ENCODE measurements around the gene CASS4. TPM values are rescaled to one million over a fixed set of nuclear protein-coding genes. Genes with fewer than 3 reads are reported as not detected.

CASS4 gene
- total RNA-seq, 1 experiment from 2014 or later, result not detected

DNA sequence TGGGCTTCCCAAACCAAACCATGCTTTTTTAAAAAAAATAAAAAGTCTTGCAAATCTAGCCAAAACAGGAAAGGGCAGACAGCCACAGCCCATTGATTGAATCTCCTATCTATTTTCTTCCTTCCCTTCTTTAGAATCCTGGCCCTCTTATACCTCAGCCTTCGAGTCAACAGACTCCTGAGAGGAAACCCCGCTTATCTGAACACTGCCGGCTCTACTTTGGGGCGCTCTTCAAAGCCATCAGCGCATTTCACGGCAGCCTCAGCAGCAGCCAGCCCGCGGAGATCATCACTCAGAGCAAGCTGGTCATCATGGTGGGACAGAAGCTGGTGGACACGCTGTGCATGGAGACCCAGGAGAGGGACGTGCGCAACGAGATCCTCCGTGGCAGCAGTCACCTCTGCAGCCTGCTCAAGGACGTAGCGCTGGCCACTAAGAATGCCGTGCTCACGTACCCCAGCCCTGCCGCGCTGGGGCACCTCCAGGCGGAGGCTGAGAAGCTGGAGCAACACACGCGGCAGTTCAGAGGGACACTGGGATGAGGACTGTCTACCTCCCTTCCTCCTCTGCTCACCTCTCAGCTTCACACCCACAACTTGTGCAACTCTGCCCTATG is 46.3 kb downstream of the CASS4 start:
- DNase-seq, result no peak
- Histone ChIP-seq H3K4me3 (ENCODE audit: insufficient read depth, low read depth, low read length) (no peak overlapping the region), H3K27me3 (ENCODE audit: control insufficient read depth, insufficient read depth, low read length) (no peaks in the 10 kb centered on the region), H3K36me3 (replicated peaks; ENCODE audit: control insufficient read depth, insufficient read depth, low read length) (no peaks in the 10 kb centered on the region)

DNA sequence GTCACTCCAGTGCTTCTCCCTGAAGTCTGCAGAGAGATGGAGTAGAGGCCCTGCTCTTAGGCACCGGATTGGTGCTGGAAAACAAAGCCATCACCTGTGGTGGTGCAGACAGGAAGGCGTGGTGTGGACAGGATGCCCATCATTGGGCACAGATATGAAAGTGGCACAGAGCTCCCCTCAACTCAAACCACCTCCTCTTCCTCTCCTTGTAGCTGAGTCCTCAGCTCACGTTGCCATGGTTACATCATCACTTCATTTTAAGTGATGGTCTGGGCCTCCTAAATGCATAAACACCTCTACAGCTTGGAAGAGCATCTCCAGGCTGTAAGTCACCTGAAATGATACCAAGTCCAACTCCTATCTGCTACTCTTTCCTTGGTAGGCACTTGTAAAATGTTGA is 48.4 kb downstream of the CASS4 start:
- DNase-seq, result no peak
- Histone ChIP-seq H3K27me3 (ENCODE audit: control insufficient read depth, insufficient read depth, low read length) (no peaks in the 10 kb centered on the region), H3K4me3 (ENCODE audit: insufficient read depth, low read depth, low read length) (no peak overlapping the region), H3K36me3 (replicated peaks; ENCODE audit: control insufficient read depth, insufficient read depth, low read length) (no peaks in the 10 kb centered on the region)

DNA sequence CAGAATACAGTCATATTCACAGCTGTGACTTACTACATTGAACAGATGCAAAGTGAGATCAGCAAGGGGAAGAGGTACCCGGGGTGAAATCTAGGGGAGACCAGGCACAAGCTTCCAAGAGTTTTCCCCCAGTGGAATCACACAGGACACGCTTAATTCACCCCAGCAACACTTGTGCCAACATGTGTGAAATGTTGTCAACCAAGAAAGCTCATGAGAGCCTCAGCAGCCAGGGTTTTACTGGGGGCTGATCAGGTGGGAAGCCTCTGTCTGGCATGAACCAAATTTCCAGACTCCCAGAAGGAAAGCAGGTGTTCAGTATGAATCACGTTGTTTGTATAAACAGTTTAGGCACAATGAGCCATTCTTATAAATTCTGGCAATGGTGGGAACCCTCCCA is 49.5 kb downstream of the CASS4 start:
- H3K36me3 ChIP-seq (replicated peaks; ENCODE audit: control insufficient read depth, insufficient read depth, low read length), result no peaks in the 10 kb centered on the region
- DNase-seq, result no peak
- H3K4me3 ChIP-seq (ENCODE audit: insufficient read depth, low read depth, low read length), result no peak overlapping the region
- H3K27me3 ChIP-seq (ENCODE audit: control insufficient read depth, insufficient read depth, low read length), result no peaks in the 10 kb centered on the region

DNA sequence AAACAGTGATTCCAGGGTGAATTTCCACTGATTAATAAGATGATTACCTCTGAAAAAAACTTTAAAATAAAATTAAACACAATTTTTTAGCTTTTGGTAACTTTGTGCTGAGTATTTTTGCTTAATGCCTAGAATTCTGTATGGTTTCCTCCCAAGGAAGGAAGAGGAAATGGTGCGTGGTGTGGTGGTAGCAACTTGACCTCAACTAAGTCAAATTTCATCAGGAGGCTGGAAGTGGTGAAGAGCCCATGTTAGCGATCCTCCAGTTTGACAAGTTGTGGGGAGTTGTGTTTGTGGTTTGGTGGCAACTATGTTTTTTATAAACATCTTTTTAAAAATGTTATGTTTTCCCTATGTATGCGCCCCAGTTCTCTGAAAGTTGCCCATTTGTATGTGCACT is 51.4 kb downstream of the CASS4 start:
- DNase-seq, result no peak
- Histone ChIP-seq H3K27me3 (ENCODE audit: control insufficient read depth, insufficient read depth, low read length) (no peaks in the 10 kb centered on the region), H3K36me3 (replicated peaks; ENCODE audit: control insufficient read depth, insufficient read depth, low read length) (no peaks in the 10 kb centered on the region), H3K4me3 (ENCODE audit: insufficient read depth, low read depth, low read length) (no peak overlapping the region)

GRCh38 chr20:56465997-56466396 is 53.9 kb downstream of the CASS4 start:
- Histone ChIP-seq H3K27me3 (ENCODE audit: control insufficient read depth, insufficient read depth, low read length) (no peaks in the 10 kb centered on the region), H3K4me3 (ENCODE audit: insufficient read depth, low read depth, low read length) (no peak overlapping the region), H3K36me3 (replicated peaks; ENCODE audit: control insufficient read depth, insufficient read depth, low read length) (no peaks in the 10 kb centered on the region)
- DNase-seq, result no peak

- H3K27me3 ChIP-seq (ENCODE audit: control insufficient read depth, insufficient read depth, low read length), result no peaks in the 10 kb centered on the region
- no peak for DNase-seq
- peak overlapping the region; percentile 77 for H3K4me3 ChIP-seq (ENCODE audit: insufficient read depth, low read depth, low read length)
- no peaks in the 10 kb centered on the region for H3K36me3 ChIP-seq (replicated peaks; ENCODE audit: control insufficient read depth, insufficient read depth, low read length)
These were observed 55.9 kb downstream of the CASS4 start for GRCh38 chr20:56467968-56468315.

DNA sequence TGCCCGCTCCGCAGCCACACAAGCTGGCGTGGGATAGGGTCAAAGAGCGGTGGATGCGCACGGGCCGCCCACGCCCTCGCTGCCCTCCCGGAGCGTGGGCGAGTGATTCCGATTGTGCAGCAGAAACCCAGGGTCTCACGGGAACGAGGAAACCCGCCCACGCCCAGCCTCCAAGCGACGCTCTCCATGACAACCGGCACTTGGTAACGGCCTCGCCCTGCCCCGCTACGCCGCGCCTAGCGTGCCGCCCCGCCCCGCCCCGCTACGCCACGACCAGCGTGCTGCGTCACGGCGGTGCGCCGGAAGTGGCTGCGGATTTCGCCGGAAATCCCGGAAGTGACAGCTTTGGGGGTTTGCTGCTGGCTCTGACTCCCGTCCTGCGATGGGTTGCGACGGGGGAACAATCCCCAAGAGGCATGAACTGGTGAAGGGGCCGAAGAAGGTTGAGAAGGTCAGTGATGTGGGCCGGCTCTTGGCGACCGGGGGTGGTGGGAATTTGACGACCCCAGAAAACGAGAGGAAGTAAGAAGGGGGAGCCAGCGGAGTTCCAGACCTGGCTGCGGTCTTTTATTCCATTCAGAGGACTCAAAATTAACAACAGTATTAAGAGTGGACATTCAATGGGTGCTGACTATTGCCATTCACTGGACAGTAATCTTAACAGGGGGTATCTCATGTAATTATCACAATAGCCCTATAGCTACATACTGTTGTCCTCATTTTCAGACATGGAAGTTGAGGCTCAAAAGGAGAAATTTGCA is 56.4 kb downstream of the CASS4 start, which contains the start of gene RTF2:
Gene RTF2, plus strand, starts transcription at position 312 of the 761 bp plus-strand sequence. Its CDS starts 71 bp downstream, at position 383.
- peak within 1 kb of the TSS; percentile 77 for H3K4me3 ChIP-seq (ENCODE audit: insufficient read depth, low read depth, low read length)
- no peaks in the 10 kb centered on the region for H3K27me3 ChIP-seq (ENCODE audit: control insufficient read depth, insufficient read depth, low read length)
- DNase-seq, result peak; percentile 93
- peaks cover 1% of the 10 kb centered on the region; the same call in 1 of the 2 replicates for H3K36me3 ChIP-seq (replicated peaks; ENCODE audit: control insufficient read depth, insufficient read depth, low read length)

DNA sequence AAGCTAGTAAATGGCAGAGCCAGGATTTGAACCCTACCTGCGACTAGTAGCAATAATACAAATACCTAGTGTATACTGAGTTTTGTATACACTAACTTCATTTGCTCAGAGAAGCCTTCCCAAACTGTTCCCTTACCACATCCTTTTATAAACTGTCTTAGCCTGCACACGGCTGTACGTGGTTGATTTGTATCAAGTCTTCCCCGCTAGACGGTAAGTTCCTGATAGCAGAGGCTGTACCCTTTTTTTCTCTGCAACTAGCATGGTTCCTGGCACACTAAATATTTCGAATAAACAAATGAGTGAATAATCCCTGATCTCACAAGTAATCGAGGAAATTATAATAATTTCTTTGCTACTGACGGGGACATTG is 57.0 kb downstream of the CASS4 start:
- DNase-seq, result no peak
- Histone ChIP-seq H3K36me3 (replicated peaks; ENCODE audit: control insufficient read depth, insufficient read depth, low read length) (peaks cover 1% of the 10 kb centered on the region; the same call in 1 of the 2 replicates), H3K4me3 (ENCODE audit: insufficient read depth, low read depth, low read length) (peak overlapping the region; percentile 77), H3K27me3 (ENCODE audit: control insufficient read depth, insufficient read depth, low read length) (no peaks in the 10 kb centered on the region)

GRCh38 chr20:56483970-56484369 is 71.9 kb downstream of the CASS4 start:
- Histone ChIP-seq H3K36me3 (replicated peaks; ENCODE audit: control insufficient read depth, insufficient read depth, low read length) (peaks cover 10% of the 10 kb centered on the region), H3K27me3 (ENCODE audit: control insufficient read depth, insufficient read depth, low read length) (no peaks in the 10 kb centered on the region), H3K4me3 (ENCODE audit: insufficient read depth, low read depth, low read length) (no peak overlapping the region)
- DNase-seq, result no peak

- Histone ChIP-seq H3K36me3 (replicated peaks; ENCODE audit: control insufficient read depth, insufficient read depth, low read length) (peaks cover 9% of the 10 kb centered on the region), H3K4me3 (ENCODE audit: insufficient read depth, low read depth, low read length) (no peak overlapping the region), H3K27me3 (ENCODE audit: control insufficient read depth, insufficient read depth, low read length) (no peaks in the 10 kb centered on the region)
- DNase-seq, result no peak
These were observed 75.2 kb downstream of the CASS4 start for GRCh38 chr20:56487216-56487615.

- H3K27me3 ChIP-seq (ENCODE audit: control insufficient read depth, insufficient read depth, low read length), result no peaks in the 10 kb centered on the region
- no peak overlapping the region for H3K4me3 ChIP-seq (ENCODE audit: insufficient read depth, low read depth, low read length)
- DNase-seq, result no peak
- H3K36me3 ChIP-seq (replicated peaks; ENCODE audit: control insufficient read depth, insufficient read depth, low read length), result peaks cover 9% of the 10 kb centered on the region
These were observed 76.5 kb downstream of the CASS4 start for GRCh38 chr20:56488566-56488965.

- Histone ChIP-seq H3K36me3 (replicated peaks; ENCODE audit: control insufficient read depth, insufficient read depth, low read length) (no peaks in the 10 kb centered on the region), H3K4me3 (ENCODE audit: insufficient read depth, low read depth, low read length) (no peak overlapping the region), H3K27me3 (ENCODE audit: control insufficient read depth, insufficient read depth, low read length) (no peaks in the 10 kb centered on the region)
- DNase-seq, result no peak
These were observed 89.1 kb downstream of the CASS4 start for GRCh38 chr20:56501116-56501515.

GRCh38 chr20:56503916-56504315 is 91.9 kb downstream of the CASS4 start:
- Histone ChIP-seq H3K4me3 (ENCODE audit: insufficient read depth, low read depth, low read length) (no peak overlapping the region), H3K27me3 (ENCODE audit: control insufficient read depth, insufficient read depth, low read length) (no peaks in the 10 kb centered on the region), H3K36me3 (replicated peaks; ENCODE audit: control insufficient read depth, insufficient read depth, low read length) (no peaks in the 10 kb centered on the region)
- peak; percentile 43 for DNase-seq

GRCh38 chr20:56504373-56505005 is 92.4 kb downstream of the CASS4 start:
- Histone ChIP-seq H3K27me3 (ENCODE audit: control insufficient read depth, insufficient read depth, low read length) (no peaks in the 10 kb centered on the region), H3K4me3 (ENCODE audit: insufficient read depth, low read depth, low read length) (no peak overlapping the region), H3K36me3 (replicated peaks; ENCODE audit: control insufficient read depth, insufficient read depth, low read length) (no peaks in the 10 kb centered on the region)
- DNase-seq, result peak; percentile 80

DNA sequence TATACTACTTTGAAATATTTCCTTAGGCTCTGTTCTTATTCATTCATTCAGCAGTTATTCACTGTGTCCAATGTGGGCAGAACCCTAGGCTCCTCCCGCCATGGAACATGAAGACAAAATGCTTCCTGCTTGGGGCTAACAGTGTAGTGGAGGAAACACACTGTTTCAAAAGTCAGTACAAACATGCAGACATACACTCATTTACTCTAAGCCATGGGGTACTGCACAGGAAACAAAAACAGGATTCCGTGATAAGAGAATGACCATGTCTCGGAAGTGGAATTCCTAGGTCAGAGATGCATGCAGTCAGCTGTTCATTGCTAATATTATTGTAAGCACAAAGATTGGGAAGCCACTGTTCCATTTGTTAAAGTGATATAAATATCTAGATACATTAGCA is 94.0 kb downstream of the CASS4 start:
- DNase-seq, result no peak
- Histone ChIP-seq H3K4me3 (ENCODE audit: insufficient read depth, low read depth, low read length) (no peak overlapping the region), H3K27me3 (ENCODE audit: control insufficient read depth, insufficient read depth, low read length) (no peaks in the 10 kb centered on the region), H3K36me3 (replicated peaks; ENCODE audit: control insufficient read depth, insufficient read depth, low read length) (no peaks in the 10 kb centered on the region)
